ENCODE measurements around the gene MYL11.
A peak's percentile ranks its signal among the peaks of the same experiment; 100 is the strongest.
"Not testable (repeated sequence)": the region's sequence is repeated elsewhere in the genome, so short reads cannot be mapped to it uniquely, and the experiment has no call there.

Gene MYL11, protein sequence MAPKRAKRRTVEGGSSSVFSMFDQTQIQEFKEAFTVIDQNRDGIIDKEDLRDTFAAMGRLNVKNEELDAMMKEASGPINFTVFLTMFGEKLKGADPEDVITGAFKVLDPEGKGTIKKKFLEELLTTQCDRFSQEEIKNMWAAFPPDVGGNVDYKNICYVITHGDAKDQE

DNA sequence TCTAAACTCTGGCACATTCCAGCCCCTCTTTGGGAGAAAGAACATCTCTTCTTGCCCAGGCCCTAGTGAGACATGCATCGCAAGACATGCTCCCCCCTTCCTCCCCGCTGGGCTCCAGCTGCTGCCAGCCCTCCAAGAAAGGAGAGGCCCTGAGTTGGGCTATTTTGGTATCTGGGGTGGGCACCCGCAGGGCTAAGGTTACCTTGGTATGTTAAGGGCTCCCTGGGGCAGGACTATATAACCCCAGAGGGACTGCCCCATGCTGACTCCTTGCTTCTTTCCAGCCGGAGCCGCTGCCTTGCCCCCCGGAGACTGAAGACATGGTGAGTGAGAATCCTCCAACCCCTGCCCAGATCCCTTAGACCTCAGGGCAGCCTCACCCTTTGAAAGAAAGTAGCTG lies at the start of gene MYL11:
TSS of gene MYL11 (plus strand) at position 265 of the 400 bp plus-strand sequence. CDS start at position 321, 56 bp downstream.
- FAIRE-seq: no peak
- DNase-seq (ENCODE audit: insufficient read length, low spot score): no peak
- TF ChIP-seq POLR2A (IDR thresholded peaks at IDR 0.05; ENCODE audit: low read depth, low read length): no peak

DNA sequence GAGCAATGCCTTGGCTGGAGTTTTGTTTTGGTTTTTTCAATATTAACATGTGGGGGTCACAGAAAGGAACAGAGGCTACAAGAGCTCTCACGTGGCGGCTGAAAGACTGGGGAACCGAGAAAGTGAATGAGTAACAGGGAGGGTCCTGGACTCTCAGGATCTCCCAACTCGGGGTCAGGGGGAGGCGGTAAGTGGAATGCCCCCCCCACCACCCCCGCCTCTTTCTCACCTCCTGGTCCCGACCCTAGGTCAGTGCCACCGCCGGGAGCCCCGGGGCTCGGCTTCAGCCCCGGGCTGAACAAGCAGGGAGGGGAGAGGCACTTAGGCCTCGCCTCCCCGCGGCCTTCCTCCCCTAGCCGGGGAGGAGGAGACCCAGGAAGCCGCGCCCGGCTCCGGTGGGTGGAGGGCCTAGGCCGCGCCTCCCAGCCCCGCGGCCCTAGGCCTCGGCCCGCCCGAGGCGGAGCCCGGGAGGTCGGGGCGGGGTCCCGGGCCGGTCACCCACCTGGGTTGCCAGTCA lies 40.1 kb upstream of the MYL11 start:
- FAIRE-seq; DNase-seq (ENCODE audit: insufficient read length, low spot score): not testable (repeated sequence)

DNA sequence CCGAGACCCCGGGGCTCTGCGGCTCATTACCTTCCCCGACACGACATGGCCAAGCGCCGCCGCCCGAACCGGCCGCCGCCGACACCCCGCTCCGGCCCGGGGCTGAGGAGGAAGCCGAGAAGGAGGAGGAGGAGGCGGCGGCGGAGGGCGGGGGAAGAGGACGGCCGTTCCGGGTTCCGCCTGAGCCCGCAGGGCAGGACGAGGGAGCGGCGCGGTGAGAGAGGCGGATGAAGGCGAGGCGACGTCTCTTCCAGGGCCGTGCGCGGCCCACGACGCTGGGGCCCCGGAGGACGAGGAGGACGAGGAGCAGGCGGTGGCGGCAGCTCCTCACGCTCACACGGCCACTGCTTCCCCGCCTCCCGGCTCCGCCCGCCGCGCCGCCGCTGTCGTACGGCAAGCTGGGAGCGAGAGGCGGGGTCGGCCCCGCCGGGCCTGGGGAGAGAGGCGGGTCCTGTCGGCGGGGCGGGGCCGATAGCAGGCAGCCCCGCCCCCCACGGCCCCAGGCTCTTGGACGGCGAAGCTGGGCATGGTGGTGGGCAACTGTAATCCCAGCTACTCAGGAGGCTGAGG lies 39.5 kb upstream of the MYL11 start:
- not testable (repeated sequence) for DNase-seq (ENCODE audit: insufficient read length, low spot score); FAIRE-seq
- TF ChIP-seq POLR2A (IDR thresholded peaks at IDR 0.05; ENCODE audit: low read depth, low read length): peak; percentile 82

DNA sequence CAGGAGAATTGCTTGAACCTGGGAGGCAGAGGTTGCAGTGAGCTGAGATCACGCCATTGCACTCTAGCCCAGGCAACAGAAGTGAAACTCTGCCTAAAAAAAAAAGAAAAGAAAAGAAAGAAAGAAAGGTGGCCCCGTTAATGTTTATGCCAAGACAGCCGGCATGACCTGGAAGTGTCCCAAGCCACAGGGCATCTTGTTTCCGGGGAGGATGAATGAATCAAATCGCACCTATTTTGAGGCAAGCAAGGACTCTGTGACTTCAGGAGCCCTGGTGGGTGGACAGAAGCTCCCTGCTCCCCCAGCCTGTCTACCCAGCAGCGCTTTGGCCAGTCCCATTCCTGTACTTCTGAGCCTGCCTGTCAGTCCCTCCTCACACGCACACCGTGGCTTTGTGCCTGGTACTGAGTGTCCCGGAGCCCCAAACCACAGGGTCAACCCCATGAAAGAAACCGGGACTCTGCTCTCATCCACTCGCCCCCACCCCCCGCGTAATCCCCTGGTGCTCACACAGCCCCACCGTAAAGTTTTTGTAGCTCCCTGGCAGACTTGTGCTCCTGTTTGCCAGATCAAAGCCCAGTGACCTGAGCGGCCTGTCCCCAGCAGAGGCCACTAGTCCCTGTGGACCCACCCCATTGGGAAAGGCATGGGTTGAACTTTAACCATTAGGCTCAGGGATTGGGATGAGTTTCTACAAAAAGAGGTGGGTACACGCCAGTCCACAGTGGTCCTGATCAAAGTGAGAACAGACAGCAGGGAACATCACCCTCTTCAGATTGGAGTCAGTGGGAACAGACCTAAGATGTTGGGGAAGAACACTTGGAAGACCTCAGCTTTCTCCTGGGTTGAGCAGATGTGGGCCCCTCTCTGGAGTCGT lies 38.8 kb upstream of the MYL11 start:
- FAIRE-seq: peak; percentile 20
- DNase-seq (ENCODE audit: insufficient read length, low spot score): no peak
- no peak for TF ChIP-seq POLR2A (IDR thresholded peaks at IDR 0.05; ENCODE audit: low read depth, low read length)

DNA sequence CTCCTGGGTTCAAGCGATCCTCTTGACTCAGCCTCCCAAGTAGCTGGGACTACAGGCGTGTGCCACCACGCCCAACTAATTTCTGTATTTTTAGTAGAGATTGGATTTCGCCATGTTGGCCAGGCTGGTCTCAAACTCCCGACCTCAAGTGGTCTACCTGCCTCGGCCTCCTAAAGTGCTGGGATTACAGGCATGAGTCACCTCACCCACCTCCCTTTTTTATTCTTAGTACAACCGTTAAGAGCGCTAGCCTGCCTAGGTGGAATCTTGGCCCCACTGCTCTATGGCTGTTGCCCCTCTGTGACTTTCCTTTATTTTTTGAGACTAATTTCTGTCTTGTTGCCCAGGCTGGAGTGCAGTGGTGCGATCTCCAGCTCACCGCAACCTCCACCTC lies 36.6 kb upstream of the MYL11 start:
- DNase-seq (ENCODE audit: insufficient read length, low spot score); FAIRE-seq: not testable (repeated sequence)

DNA sequence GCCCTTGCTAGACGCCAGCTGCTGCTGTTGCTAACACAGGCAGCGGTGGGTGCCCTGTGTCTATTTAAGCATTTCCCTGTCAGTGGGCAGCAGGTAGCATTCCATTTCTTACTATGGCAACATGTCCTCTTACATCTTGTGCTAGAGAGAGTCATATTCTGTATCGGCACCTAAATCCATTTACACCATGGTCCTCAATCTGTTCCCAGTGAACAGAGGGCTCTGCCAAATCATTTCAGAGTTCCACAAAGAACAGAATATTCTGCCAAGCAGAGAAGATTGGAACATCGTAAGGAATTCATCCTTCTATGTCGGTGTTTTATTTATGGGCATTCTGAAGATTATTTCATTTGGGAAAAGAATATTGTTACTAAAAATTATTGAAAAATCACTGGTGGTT lies 35.9 kb upstream of the MYL11 start:
- FAIRE-seq; DNase-seq (ENCODE audit: insufficient read length, low spot score): not testable (repeated sequence)

DNA sequence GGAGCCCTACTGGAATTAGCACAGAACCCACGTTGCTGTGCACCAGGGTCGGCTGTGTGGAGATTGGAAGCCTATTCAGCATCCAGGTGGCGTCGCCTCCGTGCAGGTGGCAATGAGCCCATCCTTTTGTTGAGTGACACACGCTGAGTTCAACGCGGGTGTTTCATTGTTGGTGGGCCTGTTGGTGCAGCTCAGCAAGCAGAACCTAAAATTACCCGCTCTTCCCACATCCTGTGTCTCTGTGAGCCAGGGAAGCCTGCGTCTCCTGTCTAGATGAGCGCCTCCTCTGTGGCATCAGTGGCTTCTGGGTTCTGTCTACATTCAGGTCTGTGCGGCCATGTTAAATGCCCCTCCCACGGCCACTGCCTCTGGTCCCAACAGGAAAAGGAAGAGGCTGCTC lies 34.0 kb upstream of the MYL11 start:
- DNase-seq (ENCODE audit: insufficient read length, low spot score): no peak

DNA sequence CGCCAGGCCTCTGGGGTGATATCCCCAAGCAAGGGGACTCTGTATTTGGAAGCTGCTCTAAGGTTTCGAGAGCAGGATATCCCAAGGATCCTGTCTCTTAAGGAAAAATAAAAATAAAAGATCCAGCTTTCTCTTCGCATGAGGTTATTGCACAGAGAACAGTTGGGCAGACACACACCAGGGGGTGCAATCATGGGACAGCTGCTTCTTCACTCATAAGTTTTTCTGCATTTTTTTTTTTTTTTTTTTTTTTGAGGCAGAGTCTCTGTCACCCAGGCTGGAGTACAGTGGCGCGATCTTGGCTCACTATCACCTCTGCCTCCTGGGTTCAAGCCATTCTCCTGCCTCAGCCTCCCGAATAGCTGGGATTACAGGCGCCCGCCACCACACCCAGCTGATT lies 32.6 kb upstream of the MYL11 start:
- not testable (repeated sequence) for DNase-seq (ENCODE audit: insufficient read length, low spot score); FAIRE-seq

More for the DNA sequence above, 34.0 kb upstream of the MYL11 start:
- no peak for FAIRE-seq
- TF ChIP-seq POLR2A (IDR thresholded peaks at IDR 0.05; ENCODE audit: low read depth, low read length): no peak

DNA sequence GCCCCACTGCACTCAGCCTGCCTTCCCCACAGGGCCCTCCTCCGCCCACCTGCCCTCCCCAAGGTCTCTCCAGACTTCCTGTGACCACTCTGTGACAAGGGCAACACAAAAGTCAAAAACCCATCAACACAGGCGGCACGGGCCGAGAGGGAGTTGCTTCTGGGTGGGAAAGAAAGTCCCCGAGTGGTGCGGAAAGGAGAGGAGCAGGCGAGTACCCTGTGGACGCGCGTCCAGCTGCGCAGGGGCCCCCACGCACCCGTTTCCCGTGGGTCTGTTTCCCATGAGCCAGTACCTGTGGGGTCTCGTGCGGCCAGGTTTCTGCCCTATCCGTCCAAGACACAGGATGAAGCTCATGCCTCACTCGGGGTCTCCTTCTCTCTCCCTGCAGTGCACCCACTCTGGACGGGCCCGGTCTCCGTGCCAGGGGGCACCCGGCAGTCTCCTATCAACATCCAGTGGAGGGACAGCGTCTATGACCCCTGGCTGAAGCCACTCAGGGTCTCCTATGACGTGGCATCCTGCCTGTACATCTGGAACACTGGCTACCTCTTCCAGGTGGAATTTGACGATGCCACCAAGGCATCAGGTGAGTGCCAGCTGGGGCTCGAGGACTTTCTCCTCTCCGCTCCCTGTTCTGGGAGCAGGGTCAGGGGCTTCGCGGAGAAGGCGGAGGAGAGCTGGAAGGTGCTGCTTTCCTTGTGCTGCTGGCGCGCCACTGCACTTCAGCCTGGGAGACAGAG lies 31.7 kb upstream of the MYL11 start:
- no peak for FAIRE-seq
- no peak for DNase-seq (ENCODE audit: insufficient read length, low spot score)
- TF ChIP-seq POLR2A (IDR thresholded peaks at IDR 0.05; ENCODE audit: low read depth, low read length): no peak

DNA sequence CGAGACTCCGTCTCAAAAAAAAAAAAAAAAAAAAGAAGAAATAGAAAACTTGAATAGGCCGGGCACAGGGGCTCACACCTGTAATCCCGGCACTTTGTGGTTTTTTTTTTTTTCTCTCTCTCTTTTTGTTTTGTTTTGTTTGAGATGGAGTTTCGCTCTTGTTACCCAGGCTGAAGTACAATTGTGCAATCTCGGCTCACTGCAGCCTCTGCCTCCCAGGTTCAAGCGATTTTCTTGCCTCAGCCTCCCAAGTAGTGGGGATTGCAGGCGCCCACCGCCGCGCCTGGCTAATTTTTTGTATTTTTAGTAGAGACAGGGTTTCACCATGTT lies 31.1 kb upstream of the MYL11 start:
- FAIRE-seq; DNase-seq (ENCODE audit: insufficient read length, low spot score): not testable (repeated sequence)

DNA sequence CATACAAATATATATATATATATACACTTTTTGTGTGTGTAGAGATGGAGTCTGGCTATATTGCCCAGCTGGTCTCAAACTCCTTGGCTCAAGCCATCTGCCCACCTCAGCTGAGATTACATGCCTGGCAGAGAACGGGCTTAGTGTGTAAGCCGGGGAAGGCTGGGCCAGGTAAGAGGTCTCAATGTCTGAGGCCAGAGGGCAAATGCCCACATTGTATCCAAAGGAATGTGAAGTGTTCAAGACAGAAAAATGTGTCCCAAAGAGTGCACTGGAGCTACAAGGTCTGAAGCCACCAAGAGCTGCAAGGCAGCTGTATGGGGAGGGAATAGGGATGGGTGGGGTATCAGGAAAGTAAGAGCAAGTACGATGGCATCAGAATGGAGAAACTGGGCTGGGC lies 28.3 kb upstream of the MYL11 start:
- FAIRE-seq (no peak), DNase-seq (ENCODE audit: insufficient read length, low spot score) (no peak)
- TF ChIP-seq POLR2A (IDR thresholded peaks at IDR 0.05; ENCODE audit: low read depth, low read length): no peak

DNA sequence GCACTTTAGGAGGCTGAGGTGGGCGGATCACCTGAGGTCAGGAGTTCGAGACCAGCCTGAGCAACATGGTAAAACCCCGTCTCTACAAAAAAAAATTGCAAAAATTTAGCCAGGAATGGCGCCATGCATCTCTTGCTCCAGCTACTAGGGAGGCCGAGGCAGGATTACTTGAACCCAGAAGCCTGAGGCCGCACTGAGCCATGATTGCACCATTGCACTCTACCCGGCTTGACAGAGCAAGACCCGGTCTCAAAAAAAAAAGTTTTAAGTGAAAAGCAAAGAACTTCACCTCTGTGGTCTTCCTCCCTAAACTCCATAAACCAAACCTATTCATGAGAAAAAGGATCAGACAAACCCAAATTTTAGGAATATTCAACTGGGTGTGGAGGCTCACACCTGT lies 26.5 kb upstream of the MYL11 start:
- no peak for FAIRE-seq
- TF ChIP-seq POLR2A (IDR thresholded peaks at IDR 0.05; ENCODE audit: low read depth, low read length): no peak
- DNase-seq (ENCODE audit: insufficient read length, low spot score): no peak

DNA sequence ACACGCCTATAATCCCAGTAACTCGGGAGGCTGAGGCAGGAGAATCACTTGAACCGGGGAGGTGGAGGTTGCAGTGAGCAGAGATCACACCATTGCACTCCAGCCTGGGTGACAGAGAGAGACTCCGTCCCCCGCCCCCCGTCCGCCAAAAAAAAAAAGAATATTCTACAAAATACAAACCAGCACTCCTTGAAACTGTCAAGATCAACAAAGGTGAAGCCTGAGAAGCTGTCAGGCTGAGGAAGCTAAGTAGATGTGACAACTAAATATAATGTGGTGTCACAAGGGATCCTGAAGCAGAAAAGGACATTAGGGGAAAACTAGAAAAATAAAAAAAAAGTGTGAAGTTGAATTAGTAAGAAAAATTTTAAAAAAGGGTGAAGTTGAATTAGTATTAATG lies 25.7 kb upstream of the MYL11 start:
- FAIRE-seq (no peak), DNase-seq (ENCODE audit: insufficient read length, low spot score) (no peak)
- TF ChIP-seq POLR2A (IDR thresholded peaks at IDR 0.05; ENCODE audit: low read depth, low read length): no peak

DNA sequence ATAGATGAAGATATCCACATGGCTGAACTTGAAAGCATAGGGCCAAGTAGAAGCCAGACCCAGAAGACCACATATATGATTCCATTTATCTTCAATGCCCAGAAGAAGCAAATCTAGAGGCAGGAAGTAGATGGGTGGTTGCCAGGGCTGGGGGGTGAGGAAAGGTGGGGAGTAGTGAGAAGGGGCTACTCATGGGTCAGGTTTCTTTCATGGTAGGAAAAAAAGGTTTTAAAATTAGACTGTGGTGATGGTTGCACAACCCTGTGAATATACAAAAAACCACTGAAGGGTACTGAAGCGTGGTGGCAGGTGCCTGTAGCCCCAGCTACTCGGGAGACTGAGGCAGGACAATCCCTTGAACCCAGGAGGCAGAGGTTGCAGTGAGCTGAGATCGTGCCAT lies 24.9 kb upstream of the MYL11 start:
- no peak for FAIRE-seq
- no peak for DNase-seq (ENCODE audit: insufficient read length, low spot score)
- no peak for TF ChIP-seq POLR2A (IDR thresholded peaks at IDR 0.05; ENCODE audit: low read depth, low read length)

All from H54 (cell line).